ENCODE results near the gene WWP2.

DNA sequence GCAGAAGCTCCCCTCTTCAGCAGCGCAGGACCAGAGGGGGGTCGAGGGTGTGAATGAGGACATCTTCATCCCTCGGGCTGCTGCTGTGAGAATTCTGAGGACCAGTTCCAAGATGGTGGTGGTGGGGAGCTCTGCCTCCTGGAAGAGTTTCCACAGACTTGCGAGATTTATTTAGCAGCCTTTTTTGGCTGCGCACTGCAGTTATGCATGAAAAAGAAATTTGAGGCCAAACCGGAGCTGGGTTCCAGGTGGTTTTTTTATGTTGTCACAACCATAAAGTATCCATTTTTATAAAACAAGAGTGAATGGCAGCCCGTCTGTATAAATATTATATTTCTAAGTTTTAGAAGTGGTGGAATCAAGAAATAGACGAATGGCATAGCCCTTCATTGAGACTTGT is 112.1 kb downstream of the WWP2 start:
- TF ChIP-seq POLR2A (IDR thresholded peaks at IDR 0.05): no peak
- TF ChIP-seq, protein P1, sequence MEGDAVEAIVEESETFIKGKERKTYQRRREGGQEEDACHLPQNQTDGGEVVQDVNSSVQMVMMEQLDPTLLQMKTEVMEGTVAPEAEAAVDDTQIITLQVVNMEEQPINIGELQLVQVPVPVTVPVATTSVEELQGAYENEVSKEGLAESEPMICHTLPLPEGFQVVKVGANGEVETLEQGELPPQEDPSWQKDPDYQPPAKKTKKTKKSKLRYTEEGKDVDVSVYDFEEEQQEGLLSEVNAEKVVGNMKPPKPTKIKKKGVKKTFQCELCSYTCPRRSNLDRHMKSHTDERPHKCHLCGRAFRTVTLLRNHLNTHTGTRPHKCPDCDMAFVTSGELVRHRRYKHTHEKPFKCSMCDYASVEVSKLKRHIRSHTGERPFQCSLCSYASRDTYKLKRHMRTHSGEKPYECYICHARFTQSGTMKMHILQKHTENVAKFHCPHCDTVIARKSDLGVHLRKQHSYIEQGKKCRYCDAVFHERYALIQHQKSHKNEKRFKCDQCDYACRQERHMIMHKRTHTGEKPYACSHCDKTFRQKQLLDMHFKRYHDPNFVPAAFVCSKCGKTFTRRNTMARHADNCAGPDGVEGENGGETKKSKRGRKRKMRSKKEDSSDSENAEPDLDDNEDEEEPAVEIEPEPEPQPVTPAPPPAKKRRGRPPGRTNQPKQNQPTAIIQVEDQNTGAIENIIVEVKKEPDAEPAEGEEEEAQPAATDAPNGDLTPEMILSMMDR (IDR thresholded peaks at IDR 0.05): no peak

Data from esophagus squamous epithelium (tissue), 4 donors.